Tibial artery (tissue), 4 donors: Measurements from ENCODE around the gene VAPA.
A peak's percentile ranks its signal among the peaks of the same experiment; 100 is the strongest.

ENCODE experiments used
- DNase-seq, 2 donors: peaks; one replicate each; pipeline ENCODE4 v3.0.0-alpha.2; 2019
- H3K27ac ChIP-seq, 2 donors: fragments of 200-600 bp; sonication (generic) in 1 of 2; 1 replicate in 1 of 2; 2 replicates in 1 of 2; pipeline ENCODE4 v1.5.1; 2018 to 2019; ENCODE audit warnings: mild to moderate bottlenecking in 1 of 2
- H3K27me3 ChIP-seq, 2 donors: fragments of 200-600 bp; sonication (generic) in 1 of 2; one replicate each; pipeline versions ENCODE4 v1.5.1 to v1.6.0; 2016 to 2019
- H3K36me3 ChIP-seq, 3 donors: fragments of 200-600 bp; sonication (generic) in 2 of 3; one replicate each; pipeline ENCODE4 v1.5.1; 2016 to 2019; ENCODE audit warnings: mild to moderate bottlenecking in 2 of 3
- H3K4me1 ChIP-seq, 4 donors: fragments of 200-600 bp; sonication (generic) in 2 of 4; 1 replicate in 3 of 4; 2 replicates in 1 of 4; pipeline ENCODE4 v1.5.1; 2016 to 2019
- H3K4me3 ChIP-seq, 2 donors: fragments of 200-600 bp; sonication (generic) in 1 of 2; 1 replicate in 1 of 2; 2 replicates in 1 of 2; pipeline ENCODE4 v1.5.1; 2018 to 2019; ENCODE audit warnings: mild to moderate bottlenecking in 2 of 2
- H3K9me3 ChIP-seq, 3 donors: fragments of 200-600 bp; sonication (generic) in 1 of 3; one replicate each; pipeline ENCODE4 v1.5.1; 2016 to 2019
- CTCF ChIP-seq, 2 experiments: fragments of 200-600 bp in 1 of 2; fragments of 450-650 bp in 1 of 2; IDR thresholded peaks; one replicate each; pipeline ENCODE4 v1.5.1; 2017 to 2019; ENCODE audit warnings: antibody characterized with exemption in 2 of 2, mild to moderate bottlenecking in 1 of 2, moderate library complexity in 1 of 2
- intact Hi-C: fragments of 100-400 bp; cut with DNase I; formaldehyde crosslinking; loops from one replicate; pipeline ENCODE4 v1.15.0; 2023; ENCODE audit warnings: low total_unique reads

The VAPA gene

GRCh38 chr18:9913151-9913525 lies 678 bp upstream of the VAPA start:
- Histone ChIP-seq H3K27me3 (no peaks in the 10 kb centered on the region), H3K4me1 (peaks cover 0 to 28% (median 15%) of the 10 kb centered on the region in 4 donors), H3K36me3 (no peaks in the 10 kb centered on the region), H3K9me3 (no peaks in the 10 kb centered on the region), H3K27ac (peak overlapping the region; percentile 96 to 100), H3K4me3 (peak overlapping the region; percentile 90 to 99)
- peak in 1 of 2 donors; percentile 25 for DNase-seq
- no peak for TF ChIP-seq CTCF (IDR thresholded peaks at IDR 0.05)
- intact Hi-C loops: loop anchor here (10.0 kb wide), 3 partner anchors 108 to 298 kb away; partner anchors contain the start of genes PPP4R1 and RAB31

GRCh38 chr18:9914334-9914583 lies 443 bp downstream of the VAPA start:
- no peaks in the 10 kb centered on the region for H3K27me3 ChIP-seq
- intact Hi-C loops: loop anchor here (10.0 kb wide), 3 partner anchors 109 to 299 kb away; partner anchors contain the start of genes PPP4R1 and RAB31
- DNase-seq: no peak
- TF ChIP-seq CTCF (IDR thresholded peaks at IDR 0.05): no peak
- peaks cover 0 to 40% (median 25%) of the 10 kb centered on the region in 4 donors for H3K4me1 ChIP-seq
- no peaks in the 10 kb centered on the region for H3K9me3 ChIP-seq
- H3K27ac ChIP-seq: peak overlapping the region; percentile 96 to 100
- peak overlapping the region; percentile 90 to 99 for H3K4me3 ChIP-seq
- H3K36me3 ChIP-seq: no peaks in the 10 kb centered on the region

- peaks cover 0 to 44% (median 30%) of the 10 kb centered on the region in 4 donors for H3K4me1 ChIP-seq
- H3K27me3 ChIP-seq: no peaks in the 10 kb centered on the region
- no peak for TF ChIP-seq CTCF (IDR thresholded peaks at IDR 0.05)
- H3K36me3 ChIP-seq: no peaks in the 10 kb centered on the region
- DNase-seq: peak; percentile 54 to 82
- H3K9me3 ChIP-seq: no peaks in the 10 kb centered on the region
- peak overlapping the region; percentile 96 to 100 for H3K27ac ChIP-seq
- peak overlapping the region; percentile 90 to 99 for H3K4me3 ChIP-seq
- intact Hi-C loops: loop anchor here (10.0 kb wide), 3 partner anchors 110 to 300 kb away; partner anchors contain the start of genes PPP4R1 and RAB31
Measured at GRCh38 chr18:9914584-9915290, 921 bp downstream of the VAPA start.

- Histone ChIP-seq H3K36me3 (no peaks in the 10 kb centered on the region), H3K4me3 (peak overlapping the region; percentile 90 to 99), H3K4me1 (peaks cover 0 to 52% (median 35%) of the 10 kb centered on the region in 4 donors), H3K27me3 (no peaks in the 10 kb centered on the region), H3K27ac (peak overlapping the region; percentile 96 to 100), H3K9me3 (no peaks in the 10 kb centered on the region)
- DNase-seq: no peak
- TF ChIP-seq CTCF (IDR thresholded peaks at IDR 0.05): no peak
- intact Hi-C loops: loop anchor here (10.0 kb wide), 3 partner anchors 111 to 301 kb away; partner anchors contain the start of genes PPP4R1 and RAB31
Measured at GRCh38 chr18:9915291-9916076, 1.7 kb downstream of the VAPA start.

- DNase-seq: no peak
- intact Hi-C loops: loop anchor here (10.0 kb wide), 3 partner anchors 111 to 301 kb away; partner anchors contain the start of genes PPP4R1 and RAB31
- no peak for TF ChIP-seq CTCF (IDR thresholded peaks at IDR 0.05)
- Histone ChIP-seq H3K9me3 (no peaks in the 10 kb centered on the region), H3K4me1 (peaks cover 0 to 59% (median 39%) of the 10 kb centered on the region in 4 donors), H3K27me3 (no peaks in the 10 kb centered on the region), H3K27ac (peak overlapping the region; percentile 96 to 100), H3K36me3 (no peaks in the 10 kb centered on the region), H3K4me3 (peak overlapping the region; percentile 90 to 99)
Measured at GRCh38 chr18:9916077-9916639, 2.3 kb downstream of the VAPA start.
